Lower leg skin (tissue), 4 donors: ENCODE measurements around the gene POLR3G. TPM values are rescaled to one million over a fixed set of nuclear protein-coding genes. Genes with fewer than 3 reads are reported as not detected.

ENCODE experiments used
- DNase-seq, 2 donors: peaks; one replicate each; pipeline ENCODE4 v3.0.0-alpha.2; 2019; ENCODE audit warnings: low spot score in 2 of 2
- H3K4me3 ChIP-seq: fragments of 200-600 bp; sonication (generic); 2 replicates; pipeline ENCODE4 v1.5.1; 2017; ENCODE audit warnings: mild to moderate bottlenecking, low read depth; ENCODE audit not compliant: poor library complexity, severe bottlenecking
- CTCF ChIP-seq, 3 donors: fragments of 450-650 bp; IDR thresholded peaks; one replicate each; pipeline ENCODE4 v1.5.1; 2016; ENCODE audit warnings: antibody characterized with exemption in 3 of 3, mild to moderate bottlenecking in 3 of 3, moderate library complexity in 2 of 3
- POLR2A ChIP-seq, 2 donors: fragments of 450-650 bp; IDR thresholded peaks; one replicate each; pipeline ENCODE4 v1.6.1; 2016 to 2017; ENCODE audit warnings: antibody characterized with exemption in 2 of 2, mild to moderate bottlenecking in 1 of 2, moderate library complexity in 1 of 2
- WGBS, 2 donors: methylation state at CpG; one replicate each; pipeline ENCODE4 v1.1.5; 2018; 5-methylcytosine and 5-hydroxymethylcytosine counted together
- intact Hi-C: fragments of 100-400 bp; cut with DNase I; formaldehyde crosslinking; loops from one replicate; pipeline ENCODE4 v1.15.0; 2023; ENCODE audit warnings: low total_unique reads
- total RNA-seq, 4 donors: library from RNA; depleted of rRNA; stranded (reverse); fragments of >200 nt; gene quantifications; one replicate each; pipeline ENCODE4 v1.1.0, GENCODE V29; 2016

The POLR3G gene
- total RNA-seq, 4 donors from 2014 or later = 0.96 to 5.6 (median 1.7) TPM

GRCh38 chr5:90446961-90447360, 27.7 kb upstream of the POLR3G start:
- TF ChIP-seq CTCF (IDR thresholded peaks at IDR 0.05) (no peak), POLR2A (IDR thresholded peaks at IDR 0.05) (no peak)
- DNase-seq = no peak
- no peak overlapping the region for H3K4me3 ChIP-seq
- intact Hi-C loops = no loop called here

GRCh38 chr5:90461288-90461687, 13.4 kb upstream of the POLR3G start:
- DNase-seq = no peak
- intact Hi-C loops = no loop called here
- TF ChIP-seq POLR2A (IDR thresholded peaks at IDR 0.05) (no peak), CTCF (IDR thresholded peaks at IDR 0.05) (no peak)
- H3K4me3 ChIP-seq = no peak overlapping the region
- 85 to 86% methylated on average over 4 of the region's 4 CpGs for WGBS, 2 donors

- 34 to 38% methylated on average over 9 of the region's 9 CpGs for WGBS, 2 donors
- intact Hi-C loops = no loop called here
These were observed 1.8 kb upstream of the POLR3G start for GRCh38 chr5:90472783-90473395.

GRCh38 chr5:90473396-90474234, 1.0 kb upstream of the POLR3G start:
- 1% methylated on average over 27 to 43 of the region's 56 CpGs for WGBS, 2 donors
- TF ChIP-seq POLR2A (IDR thresholded peaks at IDR 0.05) (no peak), CTCF (IDR thresholded peaks at IDR 0.05) (no peak)
- peak overlapping the region; percentile 88 for H3K4me3 ChIP-seq
- DNase-seq = peak in 1 of 2 donors; percentile 34
- intact Hi-C loops = no loop called here

More at GRCh38 chr5:90472783-90473395, 1.8 kb upstream of the POLR3G start:
- DNase-seq = no peak
- H3K4me3 ChIP-seq = no peak overlapping the region
- TF ChIP-seq POLR2A (IDR thresholded peaks at IDR 0.05) (no peak), CTCF (IDR thresholded peaks at IDR 0.05) (no peak)

GRCh38 chr5:90475436-90475980, 844 bp downstream of the POLR3G start:
- 63 to 70% methylated on average over 17 of the region's 17 CpGs for WGBS, 2 donors
- DNase-seq = no peak
- intact Hi-C loops = no loop called here
- TF ChIP-seq CTCF (IDR thresholded peaks at IDR 0.05) (no peak), POLR2A (IDR thresholded peaks at IDR 0.05) (no peak)
- no peak overlapping the region for H3K4me3 ChIP-seq
